AG04450 (cell line): ENCODE results near the gene CAMK4. TPM values are rescaled to one million over a fixed set of nuclear protein-coding genes. Genes with fewer than 3 reads are reported as not detected.

Experiments used
- CTCF ChIA-PET: fragments of 300-600, 350-600 bp; formaldehyde crosslinking; extraction: SDS; loops from one replicate; lab custom pipeline; 2022; ENCODE audit warnings: antibody characterized with exemption, inconsistent platforms; lab: Charles Lee
- POLR2A ChIA-PET: fragments of 350-600 bp; formaldehyde crosslinking; extraction: SDS; loops from one replicate; lab custom pipeline; 2021; ENCODE audit warnings: antibody characterized with exemption, inconsistent platforms; lab: Yijun Ruan, JAX
- DNase-seq: peaks from one replicate; pipeline ENCODE4 v3.0.0-alpha.2; 2011; ENCODE audit warnings: low read depth, low spot score
- H3K27ac ChIP-seq: one replicate; pipeline ENCODE4 v1.5.1; 2012; ENCODE audit warnings: low read depth, low read length, control low read depth
- H3K27me3 ChIP-seq: one replicate; pipeline ENCODE4 v1.6.0; 2012; ENCODE audit warnings: low read length; ENCODE audit not compliant: control insufficient read depth, insufficient read depth
- H3K4me3 ChIP-seq: 2 replicates; pipeline ENCODE4 v1.5.1; 2011; ENCODE audit warnings: mild to moderate bottlenecking, low read depth, low read length, control low read depth
- H3K9me3 ChIP-seq: 2 replicates; pipeline ENCODE4 v1.5.1; 2012; ENCODE audit warnings: low read length; ENCODE audit not compliant: control insufficient read depth, insufficient read depth
- polyA plus RNA-seq: library from polyadenylated mRNA; depleted of rRNA; stranded (reverse); fragments of >200 nt; gene quantifications from 2 replicates; pipeline ENCODE4 v1.2.3, GENCODE V29; 2011
- TF ChIP-seq, protein P1 (sequence below): IDR thresholded peaks from 2 replicates; pipeline ENCODE4 v1.5.1; 2011; ENCODE audit warnings: low read depth, low read length, control low read depth, inconsistent platforms

Gene CAMK4
- polyA plus RNA-seq, 1 experiment, result 3.2 TPM

DNA sequence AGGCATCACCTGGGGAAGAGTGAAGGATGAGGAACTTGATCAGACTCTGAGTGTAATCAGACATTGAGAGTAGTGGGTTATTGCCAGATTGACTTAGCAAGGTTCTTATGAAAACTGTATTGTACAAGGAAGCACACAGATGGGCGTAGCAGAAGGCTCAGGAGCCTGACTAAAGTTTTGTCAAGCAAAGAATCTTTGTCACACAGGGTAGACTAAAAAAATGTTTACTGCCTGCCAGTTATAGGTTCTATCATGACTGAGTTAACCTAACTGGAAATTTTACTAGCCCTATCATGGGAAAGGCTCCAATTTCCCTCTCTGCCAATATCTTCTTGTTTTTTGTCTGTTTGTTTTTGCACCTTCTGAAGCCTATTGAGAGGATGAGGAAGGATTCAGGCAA is 19.1 kb downstream of the CAMK4 start:
- Histone ChIP-seq H3K9me3 (no peaks in the 10 kb centered on the region), H3K4me3 (no peak overlapping the region), H3K27me3 (no peaks in the 10 kb centered on the region), H3K27ac (no peak overlapping the region)
- ChIA-PET CTCF (no interaction called here), POLR2A (no interaction called here)
- no peak for DNase-seq
- TF ChIP-seq, protein P1, sequence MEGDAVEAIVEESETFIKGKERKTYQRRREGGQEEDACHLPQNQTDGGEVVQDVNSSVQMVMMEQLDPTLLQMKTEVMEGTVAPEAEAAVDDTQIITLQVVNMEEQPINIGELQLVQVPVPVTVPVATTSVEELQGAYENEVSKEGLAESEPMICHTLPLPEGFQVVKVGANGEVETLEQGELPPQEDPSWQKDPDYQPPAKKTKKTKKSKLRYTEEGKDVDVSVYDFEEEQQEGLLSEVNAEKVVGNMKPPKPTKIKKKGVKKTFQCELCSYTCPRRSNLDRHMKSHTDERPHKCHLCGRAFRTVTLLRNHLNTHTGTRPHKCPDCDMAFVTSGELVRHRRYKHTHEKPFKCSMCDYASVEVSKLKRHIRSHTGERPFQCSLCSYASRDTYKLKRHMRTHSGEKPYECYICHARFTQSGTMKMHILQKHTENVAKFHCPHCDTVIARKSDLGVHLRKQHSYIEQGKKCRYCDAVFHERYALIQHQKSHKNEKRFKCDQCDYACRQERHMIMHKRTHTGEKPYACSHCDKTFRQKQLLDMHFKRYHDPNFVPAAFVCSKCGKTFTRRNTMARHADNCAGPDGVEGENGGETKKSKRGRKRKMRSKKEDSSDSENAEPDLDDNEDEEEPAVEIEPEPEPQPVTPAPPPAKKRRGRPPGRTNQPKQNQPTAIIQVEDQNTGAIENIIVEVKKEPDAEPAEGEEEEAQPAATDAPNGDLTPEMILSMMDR, result no peak

DNA sequence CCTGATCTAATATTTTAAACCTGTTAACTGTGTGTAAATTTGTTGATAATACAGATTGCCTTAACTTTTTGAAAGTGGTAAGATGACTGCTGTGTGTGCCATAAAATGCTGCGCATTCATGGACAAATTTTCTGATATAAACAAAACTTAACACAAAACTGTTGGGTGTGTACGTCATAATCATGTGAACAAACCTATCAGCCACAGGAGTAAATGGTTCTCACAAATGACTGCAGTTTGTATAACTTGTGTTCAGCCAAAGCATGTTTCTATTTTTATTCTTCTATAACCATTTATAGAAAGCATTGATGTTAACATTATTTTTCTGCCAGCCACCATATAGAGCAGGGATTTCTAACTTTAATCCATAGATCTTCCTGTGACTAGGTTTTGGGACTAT is 21.5 kb downstream of the CAMK4 start:
- TF ChIP-seq, protein P1, result no peak
- DNase-seq, result no peak
- POLR2A ChIA-PET, result no interaction called here
- H3K9me3 ChIP-seq, result no peaks in the 10 kb centered on the region
- CTCF ChIA-PET, result no interaction called here
- no peak overlapping the region for H3K4me3 ChIP-seq
- H3K27ac ChIP-seq, result no peak overlapping the region
- H3K27me3 ChIP-seq, result no peaks in the 10 kb centered on the region

GRCh38 chr5:111246459-111246858 is 22.3 kb downstream of the CAMK4 start:
- TF ChIP-seq, protein P1, result no peak
- Histone ChIP-seq H3K27ac (no peak overlapping the region), H3K4me3 (no peak overlapping the region), H3K27me3 (no peaks in the 10 kb centered on the region), H3K9me3 (no peaks in the 10 kb centered on the region)
- DNase-seq, result no peak
- POLR2A ChIA-PET, result no interaction called here
- CTCF ChIA-PET, result no interaction called here

DNA sequence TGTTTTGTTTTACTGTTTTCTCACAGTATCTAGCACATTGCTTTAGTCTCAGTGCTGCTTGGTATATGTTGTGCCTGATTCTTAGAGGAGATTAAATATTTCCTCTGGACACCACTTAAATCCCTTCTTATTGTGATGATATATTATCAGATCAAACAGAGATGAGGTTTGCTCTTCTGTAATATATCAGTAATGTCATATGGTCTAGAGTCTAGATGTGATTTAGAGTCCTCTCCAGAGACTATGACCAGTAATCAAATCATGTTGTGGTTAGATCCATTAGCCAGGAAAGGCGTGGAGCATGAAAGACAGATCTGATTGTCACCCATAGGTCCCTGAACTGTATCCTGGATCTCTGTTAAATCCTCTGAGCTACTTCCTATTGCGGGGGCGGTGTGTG is 24.4 kb downstream of the CAMK4 start:
- Histone ChIP-seq H3K27ac (no peak overlapping the region), H3K9me3 (no peaks in the 10 kb centered on the region), H3K27me3 (no peaks in the 10 kb centered on the region), H3K4me3 (no peak overlapping the region)
- no peak for DNase-seq
- TF ChIP-seq, protein P1, result no peak
- CTCF ChIA-PET, result no interaction called here
- POLR2A ChIA-PET, result no interaction called here

- Histone ChIP-seq H3K4me3 (no peak overlapping the region), H3K9me3 (no peaks in the 10 kb centered on the region), H3K27ac (no peak overlapping the region), H3K27me3 (no peaks in the 10 kb centered on the region)
- ChIA-PET POLR2A (no interaction called here), CTCF (no interaction called here)
- DNase-seq, result no peak
- TF ChIP-seq, protein P1, result no peak
Observed at GRCh38 chr5:111251921-111252320, 27.7 kb downstream of the CAMK4 start.
